Nephron progenitor cell (in vitro differentiated cells): ENCODE measurements around the gene DAGLA.

Experiments
- DNase-seq: peaks from one replicate; pipeline ENCODE4 v3.0.0; 2021
- H3K27ac Mint-ChIP-seq: 2 replicates; pipeline ENCODE4 v1.8.0; 2021; ENCODE audit warnings: mild to moderate bottlenecking, moderate library complexity, mixed read lengths
- H3K27me3 Mint-ChIP-seq: 2 replicates; pipeline ENCODE4 v1.8.0; 2021; ENCODE audit warnings: mild to moderate bottlenecking, low read depth, mixed read lengths; ENCODE audit not compliant: poor library complexity
- H3K36me3 Mint-ChIP-seq: 2 replicates; pipeline ENCODE4 v1.8.0; 2021; ENCODE audit warnings: low read depth, mixed read lengths
- H3K4me1 Mint-ChIP-seq: 2 replicates; pipeline ENCODE4 v1.8.0; 2021; ENCODE audit warnings: mixed read lengths
- H3K4me3 Mint-ChIP-seq: 2 replicates; pipeline ENCODE4 v1.8.0; 2021; ENCODE audit warnings: mild to moderate bottlenecking, moderate library complexity, mixed read lengths
- H3K9me3 Mint-ChIP-seq: 2 replicates; pipeline ENCODE4 v1.8.0; 2021; ENCODE audit warnings: mild to moderate bottlenecking, moderate library complexity, mixed read lengths
- TF ChIP-seq, protein P1 (sequence below): fragments of 200-600 bp; sonication (generic); IDR thresholded peaks from 2 replicates; pipeline ENCODE4 v1.5.0; 2021; ENCODE audit warnings: antibody characterized with exemption

The DAGLA gene

GRCh38 chr11:61686469-61686868 lies 6.3 kb downstream of the DAGLA start:
- H3K4me1 Mint-ChIP-seq = peaks cover 25% of the 10 kb centered on the region
- peaks cover 16% of the 10 kb centered on the region for H3K27me3 Mint-ChIP-seq
- H3K9me3 Mint-ChIP-seq = no peaks in the 10 kb centered on the region
- H3K27ac Mint-ChIP-seq = no peak overlapping the region
- DNase-seq = no peak
- no peak overlapping the region for H3K4me3 Mint-ChIP-seq
- TF ChIP-seq, protein P1, sequence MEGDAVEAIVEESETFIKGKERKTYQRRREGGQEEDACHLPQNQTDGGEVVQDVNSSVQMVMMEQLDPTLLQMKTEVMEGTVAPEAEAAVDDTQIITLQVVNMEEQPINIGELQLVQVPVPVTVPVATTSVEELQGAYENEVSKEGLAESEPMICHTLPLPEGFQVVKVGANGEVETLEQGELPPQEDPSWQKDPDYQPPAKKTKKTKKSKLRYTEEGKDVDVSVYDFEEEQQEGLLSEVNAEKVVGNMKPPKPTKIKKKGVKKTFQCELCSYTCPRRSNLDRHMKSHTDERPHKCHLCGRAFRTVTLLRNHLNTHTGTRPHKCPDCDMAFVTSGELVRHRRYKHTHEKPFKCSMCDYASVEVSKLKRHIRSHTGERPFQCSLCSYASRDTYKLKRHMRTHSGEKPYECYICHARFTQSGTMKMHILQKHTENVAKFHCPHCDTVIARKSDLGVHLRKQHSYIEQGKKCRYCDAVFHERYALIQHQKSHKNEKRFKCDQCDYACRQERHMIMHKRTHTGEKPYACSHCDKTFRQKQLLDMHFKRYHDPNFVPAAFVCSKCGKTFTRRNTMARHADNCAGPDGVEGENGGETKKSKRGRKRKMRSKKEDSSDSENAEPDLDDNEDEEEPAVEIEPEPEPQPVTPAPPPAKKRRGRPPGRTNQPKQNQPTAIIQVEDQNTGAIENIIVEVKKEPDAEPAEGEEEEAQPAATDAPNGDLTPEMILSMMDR = no peak
- H3K36me3 Mint-ChIP-seq = no peaks in the 10 kb centered on the region

- Mint-ChIP-seq H3K27me3 (peaks cover 16% of the 10 kb centered on the region), H3K4me3 (no peak overlapping the region)
Measured at GRCh38 chr11:61687420-61687819, 7.2 kb downstream of the DAGLA start.

GRCh38 chr11:61688365-61689163 lies 8.4 kb downstream of the DAGLA start:
- Mint-ChIP-seq H3K27ac (no peak overlapping the region), H3K27me3 (peaks cover 16% of the 10 kb centered on the region), H3K4me1 (peaks cover 27% of the 10 kb centered on the region), H3K4me3 (no peak overlapping the region), H3K9me3 (no peaks in the 10 kb centered on the region), H3K36me3 (no peaks in the 10 kb centered on the region)
- TF ChIP-seq, protein P1 = no peak
- no peak for DNase-seq

More at GRCh38 chr11:61687420-61687819, 7.2 kb downstream of the DAGLA start:
- Mint-ChIP-seq H3K36me3 (no peaks in the 10 kb centered on the region), H3K4me1 (peaks cover 27% of the 10 kb centered on the region), H3K27ac (no peak overlapping the region), H3K9me3 (no peaks in the 10 kb centered on the region)
- no peak for DNase-seq
- TF ChIP-seq, protein P1 = no peak

- no peak overlapping the region for H3K27ac Mint-ChIP-seq
- H3K27me3 Mint-ChIP-seq = peaks cover 17% of the 10 kb centered on the region
- H3K4me3 Mint-ChIP-seq = no peak overlapping the region
- peaks cover 30% of the 10 kb centered on the region for H3K4me1 Mint-ChIP-seq
- TF ChIP-seq, protein P1 = no peak
- DNase-seq = no peak
- no peaks in the 10 kb centered on the region for H3K36me3 Mint-ChIP-seq
- no peaks in the 10 kb centered on the region for H3K9me3 Mint-ChIP-seq
Measured at GRCh38 chr11:61689164-61689496, 8.9 kb downstream of the DAGLA start.

DNA sequence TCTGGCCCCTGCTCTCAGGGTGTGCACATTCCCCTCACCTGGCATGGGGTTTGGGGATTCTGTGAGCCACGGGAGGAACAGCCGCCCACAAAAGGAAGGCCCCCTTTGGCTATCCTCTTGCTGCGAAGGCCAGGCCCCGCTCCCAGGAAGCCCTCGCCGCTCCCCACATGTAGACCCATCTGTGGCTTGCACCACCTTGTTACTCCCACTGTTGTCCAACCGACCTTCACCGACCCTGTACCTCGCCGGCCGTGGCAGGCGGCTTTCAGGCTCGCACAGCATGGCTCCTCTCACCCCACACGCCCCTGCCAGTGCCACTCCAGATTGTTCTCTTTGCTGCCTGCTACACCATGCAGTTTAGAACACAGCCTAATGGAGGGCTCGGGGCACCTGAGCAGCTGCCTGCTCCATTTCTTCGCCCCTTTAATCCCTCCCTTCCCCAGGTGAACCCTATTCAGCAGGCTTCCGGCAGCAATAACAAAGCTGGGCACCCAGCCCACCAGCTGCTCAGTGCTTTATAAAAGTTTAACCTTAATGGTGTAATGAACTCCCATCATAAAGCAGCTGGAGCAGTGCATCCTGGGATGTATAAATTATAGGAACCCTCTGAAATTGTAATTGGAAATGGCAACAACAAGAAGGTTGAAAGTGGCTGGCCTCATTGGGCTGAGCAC lies 10.7 kb downstream of the DAGLA start:
- Mint-ChIP-seq H3K9me3 (no peaks in the 10 kb centered on the region), H3K27me3 (peaks cover 12% of the 10 kb centered on the region), H3K4me1 (peaks cover 48% of the 10 kb centered on the region), H3K36me3 (no peaks in the 10 kb centered on the region), H3K27ac (peak overlapping the region; percentile 43), H3K4me3 (no peak overlapping the region)
- TF ChIP-seq, protein P1 = no peak
- DNase-seq = no peak
